ENCODE measurements around the gene TEDC2.

TEDC2 gene

DNA sequence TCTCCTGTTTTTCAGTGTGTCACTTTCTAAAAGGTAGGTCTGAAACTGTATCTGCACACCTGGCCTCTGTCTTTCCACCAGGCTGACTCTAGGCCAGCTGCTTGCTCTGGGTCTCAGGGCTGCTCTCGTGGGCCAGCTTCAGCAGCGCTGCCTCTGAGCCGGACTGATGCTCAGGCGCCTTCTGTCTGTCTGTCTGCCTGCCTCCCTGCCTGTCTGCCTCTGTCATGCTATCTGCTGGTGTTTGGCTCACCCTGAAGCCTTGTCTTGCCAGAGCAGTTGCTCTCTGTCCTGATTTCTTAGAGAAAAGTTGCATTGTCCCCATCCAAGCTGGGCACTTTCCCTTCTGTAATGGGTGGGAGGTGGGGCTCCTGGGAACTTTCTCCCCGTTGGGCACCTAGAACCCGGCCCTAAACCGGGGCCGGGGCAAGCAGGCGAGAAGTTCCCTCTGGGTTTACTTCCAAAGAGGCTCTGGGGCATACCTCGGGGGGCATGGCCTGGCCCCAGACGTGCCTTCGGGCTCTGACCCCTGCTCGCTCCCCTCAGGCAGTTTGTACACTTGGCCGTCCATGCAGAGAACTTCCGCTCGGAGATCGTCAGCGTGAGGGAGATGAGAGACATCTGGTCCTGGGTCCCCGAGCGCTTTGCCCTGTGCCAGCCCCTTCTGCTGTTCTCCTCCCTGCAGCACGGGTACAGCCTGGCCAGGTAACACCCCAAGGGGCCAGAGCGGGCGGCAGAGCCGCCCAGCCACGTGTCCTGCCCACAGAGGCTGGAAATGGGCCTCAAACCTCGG, 38.0 kb downstream of the TEDC2 start:
- no peak for DNase-seq

DNA sequence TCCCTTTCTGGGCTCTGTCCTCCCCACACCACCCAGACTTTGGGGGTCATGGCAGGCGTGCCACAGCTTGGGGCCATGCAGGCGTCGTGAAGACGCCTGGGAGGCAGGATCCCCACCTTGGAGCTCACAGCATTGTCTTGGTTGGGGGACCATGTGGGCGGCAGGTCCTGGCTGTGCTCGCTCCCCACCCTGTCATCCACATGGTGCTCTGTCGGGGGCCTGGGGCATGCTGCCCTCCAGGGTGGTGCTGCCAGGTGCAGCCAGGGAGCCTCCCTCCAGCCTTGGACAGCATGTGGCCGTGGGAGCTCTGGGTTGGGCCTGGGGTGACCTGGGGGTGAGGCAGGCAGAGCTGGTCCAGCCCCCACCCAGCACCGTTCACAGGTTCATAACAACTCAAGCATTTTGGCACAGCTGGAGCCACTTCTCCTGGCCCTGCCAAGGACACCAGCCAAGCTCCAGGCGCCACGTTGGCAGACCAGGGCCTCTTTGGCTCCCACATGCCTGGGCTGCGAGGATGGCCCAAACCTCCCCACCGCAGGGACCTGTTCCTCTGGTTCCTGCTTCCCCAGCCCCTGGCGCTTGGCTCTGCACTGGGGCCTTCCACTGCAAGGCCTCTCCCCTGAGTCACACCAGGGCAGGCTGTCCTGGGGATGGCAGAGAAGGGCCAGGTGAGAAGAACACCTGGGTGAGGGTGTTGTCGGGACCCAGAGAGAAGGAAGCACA, 38.8 kb downstream of the TEDC2 start:
- DNase-seq, result no peak

- no peak for DNase-seq
Measured at GRCh38 chr16:2499454-2499853, 39.5 kb downstream of the TEDC2 start.

GRCh38 chr16:2499890-2500429, 40.1 kb downstream of the TEDC2 start:
- DNase-seq, result no peak

GRCh38 chr16:2500430-2500917, 40.6 kb downstream of the TEDC2 start:
- no peak for DNase-seq

DNA sequence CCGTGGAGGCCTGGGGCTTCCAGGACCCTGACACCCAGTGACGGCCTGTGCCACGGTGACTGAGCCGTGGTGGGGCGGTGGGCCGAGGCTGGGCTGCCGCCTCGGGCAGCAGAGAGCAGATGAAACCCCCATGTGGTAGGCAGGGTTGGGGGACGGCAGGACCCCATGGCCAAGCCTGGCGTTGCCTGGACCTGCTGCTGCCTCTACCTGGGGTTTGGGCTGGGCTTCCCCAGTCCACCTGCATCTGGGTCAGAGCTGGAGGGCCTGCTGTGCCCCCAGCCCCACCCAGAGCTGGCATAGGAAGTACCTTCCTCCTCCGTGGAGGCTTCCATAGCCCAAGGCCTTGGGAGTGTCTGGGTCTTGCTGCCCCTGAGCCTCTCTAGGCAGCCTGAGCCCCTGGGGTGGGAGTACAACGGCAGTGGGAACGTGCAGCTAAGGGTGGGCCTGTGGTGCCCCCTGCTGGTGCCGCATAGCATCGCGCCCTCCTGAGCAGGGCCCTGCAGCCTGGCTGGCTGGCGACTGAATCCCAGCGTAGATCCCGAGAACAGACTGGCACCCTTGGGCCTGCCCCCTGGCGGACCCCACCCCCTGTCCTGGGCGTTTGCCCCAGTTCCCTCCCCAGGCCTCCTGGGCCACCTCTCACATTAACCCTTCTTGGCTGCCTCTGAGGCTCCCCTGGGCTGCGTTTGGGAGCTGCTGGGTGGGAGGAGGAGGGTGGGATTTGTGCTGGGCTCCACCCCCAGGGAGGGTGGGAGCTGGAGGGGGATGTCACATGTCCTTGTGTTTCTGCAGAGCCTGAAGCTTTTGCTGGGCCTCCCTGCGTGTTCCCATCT, 41.2 kb downstream of the TEDC2 start:
- DNase-seq, result peak; percentile 51

DNA sequence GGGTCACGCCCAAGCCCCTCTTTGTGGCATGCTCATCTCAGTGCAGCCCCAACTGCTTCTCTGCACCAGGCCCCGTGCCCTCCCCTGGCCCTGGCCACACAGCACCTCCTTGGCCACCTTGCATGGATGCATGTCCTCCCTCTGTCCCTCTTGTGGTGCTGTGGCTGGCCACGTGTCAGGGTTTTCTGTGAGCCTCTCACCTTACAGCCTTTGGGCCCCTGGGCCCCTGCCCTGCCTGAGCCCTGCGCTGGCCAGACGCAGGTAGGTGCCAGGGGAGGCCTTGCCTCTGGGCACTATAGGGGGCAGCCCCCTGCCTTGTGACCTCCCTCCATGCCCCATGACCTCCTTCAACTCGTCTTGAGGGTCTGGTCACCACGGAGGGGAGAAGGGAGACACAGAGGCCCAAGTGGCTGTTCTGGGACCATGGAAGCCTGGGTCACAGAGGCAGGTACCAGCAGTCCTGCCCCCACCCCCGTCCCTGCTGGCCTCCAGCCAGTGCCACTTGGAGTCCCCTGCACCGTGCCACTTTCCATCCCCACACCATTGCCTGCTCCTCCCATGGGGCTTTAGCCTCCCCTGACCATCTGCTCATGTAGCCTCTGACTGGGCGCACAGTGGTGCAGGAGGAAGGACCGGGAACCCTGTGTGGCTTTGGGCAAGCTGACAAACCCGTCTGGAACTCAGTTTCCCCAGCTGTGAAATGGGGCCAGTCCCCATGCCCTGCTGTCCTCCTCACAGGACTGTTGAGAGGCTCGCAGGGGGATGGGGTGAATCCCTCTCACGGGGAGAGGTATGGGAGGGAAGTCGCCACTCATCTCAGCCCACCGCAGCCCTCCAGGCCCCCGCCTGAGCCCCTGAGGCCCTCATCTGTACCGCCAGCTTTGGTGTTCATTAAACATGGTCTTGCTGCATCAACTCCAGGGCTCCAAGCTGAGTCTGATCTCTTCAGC, 42.3 kb downstream of the TEDC2 start:
- DNase-seq, result no peak

DNA sequence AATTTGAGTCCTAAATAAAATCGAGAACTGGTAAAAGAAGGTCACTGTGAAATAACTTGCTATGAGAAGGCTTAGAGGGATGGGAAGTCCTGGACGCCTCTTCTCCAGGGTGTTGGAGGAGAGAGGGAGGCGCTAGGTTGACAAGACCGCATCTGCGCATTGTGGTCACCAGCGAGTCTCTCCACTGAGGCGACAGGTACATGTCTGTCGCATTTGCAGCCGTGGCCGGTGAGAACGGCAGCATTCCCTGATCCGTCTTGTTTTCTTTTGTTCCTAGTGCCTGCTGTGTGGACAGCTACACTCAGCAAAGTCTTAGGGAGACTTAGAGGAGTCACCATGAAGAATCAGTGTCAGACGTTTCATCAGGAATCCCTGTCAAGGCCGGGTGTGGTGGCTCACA, 45.8 kb downstream of the TEDC2 start:
- DNase-seq, result no peak

DNA sequence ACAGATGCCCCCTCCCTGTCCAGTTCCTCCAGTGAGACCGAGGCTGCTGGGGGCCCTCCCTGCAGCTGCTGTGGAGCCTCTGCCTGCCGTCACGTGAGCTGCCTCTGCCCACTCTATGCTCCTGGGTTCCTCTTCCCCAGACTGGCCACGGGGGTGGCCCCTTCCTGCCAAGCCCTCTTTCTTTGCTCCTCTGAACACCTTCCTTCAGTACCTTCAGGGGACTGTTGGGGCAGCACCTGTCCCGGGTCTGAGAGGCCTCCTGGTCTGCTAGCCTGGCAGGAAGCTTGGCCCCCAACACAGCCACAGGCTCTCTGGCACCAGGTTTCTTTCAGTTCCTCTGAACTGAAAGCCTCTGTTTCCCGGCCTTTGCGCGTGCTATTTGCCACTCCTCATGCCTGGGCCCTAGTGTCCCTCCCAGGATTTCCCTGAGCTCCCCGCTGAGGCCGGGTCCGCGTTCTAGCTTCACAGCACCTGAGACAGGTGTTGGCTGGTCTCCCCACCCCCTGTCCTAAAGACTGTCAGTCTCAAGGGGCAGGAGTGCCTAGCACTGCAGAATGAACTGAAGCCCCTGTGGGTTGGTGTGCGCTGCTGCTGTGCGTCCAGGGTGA, 47.2 kb downstream of the TEDC2 start:
- DNase-seq, result no peak

- DNase-seq, result no peak
Measured at GRCh38 chr16:2507665-2508064, 47.8 kb downstream of the TEDC2 start.

- DNase-seq, result no peak
Measured at GRCh38 chr16:2508722-2509400, 49.0 kb downstream of the TEDC2 start.

GRCh38 chr16:2511128-2511800, 51.4 kb downstream of the TEDC2 start:
- DNase-seq, result no peak

DNA sequence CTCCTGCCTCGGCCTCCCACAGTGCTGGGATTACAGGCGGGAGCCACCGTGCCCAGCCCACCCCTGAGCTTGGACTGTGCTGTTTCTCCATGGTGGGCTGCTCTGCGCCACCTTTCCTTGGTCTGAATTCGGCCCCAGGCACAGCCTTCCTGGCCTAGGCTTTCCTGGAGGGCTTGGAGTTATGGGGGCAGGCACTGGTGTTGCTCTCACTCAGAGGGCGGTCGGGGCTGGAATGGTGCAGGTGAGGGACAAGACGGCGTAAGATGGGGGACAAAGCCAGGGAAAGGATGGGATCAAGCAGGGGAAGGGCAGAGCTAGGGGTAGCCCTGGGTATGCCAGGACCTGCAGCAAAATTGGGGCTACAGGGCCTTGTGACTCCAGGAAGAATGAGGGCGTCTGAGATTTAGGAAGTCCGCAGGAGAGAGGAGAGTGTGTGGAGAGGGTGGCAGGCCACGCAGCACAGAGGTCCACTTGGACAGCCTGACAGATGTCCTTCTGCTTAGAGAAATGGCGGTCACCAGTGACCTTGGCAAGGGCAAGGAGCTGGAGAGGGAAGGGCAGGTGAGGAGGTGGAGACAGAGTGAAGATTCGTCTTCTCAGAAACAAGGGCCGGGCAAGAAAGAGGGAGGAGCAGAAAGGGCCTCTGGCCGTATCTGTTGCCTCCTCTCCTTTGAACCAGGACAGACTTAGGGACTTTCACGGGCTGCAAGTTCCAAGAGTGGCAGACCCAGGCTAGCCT, 52.3 kb downstream of the TEDC2 start:
- DNase-seq, result no peak

DNA sequence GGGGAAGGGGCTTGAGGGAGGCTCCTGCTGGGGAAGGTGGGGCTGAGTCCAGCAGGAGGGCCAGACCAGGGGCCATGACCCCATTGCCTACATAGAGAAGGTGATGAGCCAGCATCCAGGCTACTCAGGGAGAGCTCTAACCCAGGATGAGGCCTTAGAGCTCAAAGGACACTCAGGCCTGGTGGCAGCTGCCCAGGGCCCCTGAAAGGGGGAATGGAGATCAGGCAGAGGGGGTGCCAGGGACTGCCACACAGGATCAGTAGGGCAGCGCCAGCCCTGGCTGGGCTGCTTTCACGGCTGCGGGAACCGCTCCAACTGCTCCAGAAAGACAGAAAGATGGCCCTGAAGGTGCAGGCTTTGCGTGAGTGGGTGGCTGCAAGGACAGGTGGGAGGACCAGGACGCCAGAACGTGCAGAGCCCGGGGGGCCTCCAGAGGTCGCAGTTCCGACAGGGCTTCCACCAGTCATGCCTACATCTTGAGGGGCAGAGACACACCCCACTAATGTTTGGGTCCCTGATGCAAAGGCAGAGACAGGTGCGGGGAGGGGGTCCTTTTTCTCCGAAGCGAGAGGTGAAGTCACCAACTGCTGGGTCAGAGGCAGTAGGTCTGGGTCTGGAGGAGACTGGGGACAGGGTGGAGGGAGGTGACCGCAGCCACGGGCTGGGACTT, 53.0 kb downstream of the TEDC2 start:
- DNase-seq, result peak; percentile 36

GRCh38 chr16:2513405-2514332, 53.8 kb downstream of the TEDC2 start, which contains the start of gene ATP6V0C:
Gene ATP6V0C, plus strand, starts transcription at chr16:2513952. Its CDS starts 152 bp downstream, at chr16:2514104.
- peak; percentile 69 for DNase-seq
